Stimulated activated CD4-positive, alpha-beta T cell treated with anti-CD3 and anti-CD28 coated beads, Interleukin-1b, Interleukin-23, amount 100 ng/mL, for 48 hours (primary cell): ENCODE data around the gene CARD9.

Experiments
- DNase-seq: peaks from one replicate; pipeline ENCODE4 v3.0.0-alpha.2; 2020

Gene CARD9

GRCh38 chr9:136345281-136346156 lies 27.9 kb downstream of the CARD9 start:
- DNase-seq = no peak

GRCh38 chr9:136344544-136345280 lies 28.8 kb downstream of the CARD9 start:
- DNase-seq = no peak

- no peak for DNase-seq
These were observed 29.6 kb downstream of the CARD9 start for GRCh38 chr9:136343884-136344269.

- DNase-seq = no peak
These were observed 30.2 kb downstream of the CARD9 start for GRCh38 chr9:136343121-136343883.

GRCh38 chr9:136342181-136343120 lies 31.0 kb downstream of the CARD9 start:
- DNase-seq = peak; percentile 67

- no peak for DNase-seq
These were observed 31.7 kb downstream of the CARD9 start for GRCh38 chr9:136341769-136342168.

- DNase-seq = no peak
These were observed 32.3 kb downstream of the CARD9 start for GRCh38 chr9:136341042-136341655.

- DNase-seq = no peak
These were observed 33.0 kb downstream of the CARD9 start for GRCh38 chr9:136340356-136341041.

- no peak for DNase-seq
These were observed 33.5 kb downstream of the CARD9 start for GRCh38 chr9:136339958-136340310.

- DNase-seq = no peak
These were observed 34.1 kb downstream of the CARD9 start for GRCh38 chr9:136339173-136339957.

- DNase-seq = no peak
These were observed 35.0 kb downstream of the CARD9 start for GRCh38 chr9:136338511-136338910.

GRCh38 chr9:136337416-136338395 lies 35.8 kb downstream of the CARD9 start:
- no peak for DNase-seq

- DNase-seq = no peak
These were observed 36.6 kb downstream of the CARD9 start for GRCh38 chr9:136336881-136337280.

GRCh38 chr9:136336156-136336870 lies 37.2 kb downstream of the CARD9 start:
- no peak for DNase-seq

- no peak for DNase-seq
These were observed 37.9 kb downstream of the CARD9 start for GRCh38 chr9:136335296-136336155.

GRCh38 chr9:136334541-136334940 lies 38.9 kb downstream of the CARD9 start:
- DNase-seq = no peak

- DNase-seq = no peak
These were observed 40.0 kb downstream of the CARD9 start for GRCh38 chr9:136333486-136333885.
